HEK293T (cell line): ENCODE results near the gene FBH1.

Source experiments
- CTCF ChIA-PET: fragments of 350-600 bp; formaldehyde crosslinking; extraction: SDS; loops from one replicate; lab custom pipeline; 2021; ENCODE audit warnings: antibody characterized with exemption, inconsistent platforms; lab: Yijun Ruan, JAX
- POLR2A ChIA-PET: fragments of 350-600 bp; formaldehyde crosslinking; extraction: SDS; loops from one replicate; lab custom pipeline; 2020; ENCODE audit warnings: antibody characterized with exemption, inconsistent platforms; lab: Yijun Ruan, JAX
- DNase-seq: peaks from one replicate; pipeline ENCODE4 v3.0.0; 2012; ENCODE audit warnings: mixed read lengths; ENCODE audit errors: extremely low spot score
- ARNT ChIP-seq: fragments of 450-650 bp; IDR thresholded peaks from 2 replicates; pipeline ENCODE4 v1.6.1; 2017; ENCODE audit warnings: mild to moderate bottlenecking
- BHLHE40 ChIP-seq: fragments of 450-650 bp; IDR thresholded peaks from 2 replicates; pipeline ENCODE4 v1.6.1; 2016; ENCODE audit warnings: mild to moderate bottlenecking, moderate library complexity, borderline replicate concordance
- CTBP1 ChIP-seq: fragments of 450-650 bp; IDR thresholded peaks from 2 replicates; pipeline ENCODE4 v1.6.1; 2016; ENCODE audit warnings: borderline replicate concordance
- ELF4 ChIP-seq: fragments of 450-650 bp; IDR thresholded peaks from 2 replicates; pipeline ENCODE4 v1.6.1; 2017; ENCODE audit warnings: antibody characterized with exemption
- FOXA1 ChIP-seq: fragments of 450-650 bp; IDR thresholded peaks from 2 replicates; pipeline ENCODE4 v1.6.1; 2016; ENCODE audit warnings: mild to moderate bottlenecking
- FOXK2 ChIP-seq: fragments of 450-650 bp; IDR thresholded peaks from 2 replicates; pipeline ENCODE4 v1.6.1; 2016; ENCODE audit warnings: mild to moderate bottlenecking
- FOXM1 ChIP-seq: fragments of 450-650 bp; IDR thresholded peaks from 2 replicates; pipeline ENCODE4 v1.6.1; 2017; ENCODE audit warnings: mild to moderate bottlenecking, borderline replicate concordance
- HDGF ChIP-seq: fragments of 450-650 bp; IDR thresholded peaks from 2 replicates; pipeline ENCODE4 v1.6.1; 2017; ENCODE audit warnings: antibody characterized with exemption, borderline replicate concordance
- L3MBTL2 ChIP-seq: fragments of 450-650 bp; conservative IDR thresholded peaks from 2 replicates; pipeline ENCODE4 v1.6.1; 2016; ENCODE audit warnings: mild to moderate bottlenecking
- LEF1 ChIP-seq: fragments of 450-650 bp; IDR thresholded peaks from 2 replicates; pipeline ENCODE4 v1.6.1; 2017; ENCODE audit warnings: mild to moderate bottlenecking, borderline replicate concordance
- NFRKB ChIP-seq: fragments of 450-650 bp; IDR thresholded peaks from 2 replicates; pipeline ENCODE4 v1.6.1; 2016; ENCODE audit warnings: mild to moderate bottlenecking, moderate library complexity
- SP1 ChIP-seq: fragments of 450-650 bp; IDR thresholded peaks from 2 replicates; pipeline ENCODE4 v1.6.1; 2017
- SUZ12 ChIP-seq: fragments of 450-650 bp; IDR thresholded peaks from 2 replicates; pipeline ENCODE4 v1.6.1; 2016; ENCODE audit warnings: mild to moderate bottlenecking
- TARDBP ChIP-seq: fragments of 450-650 bp; IDR thresholded peaks from 2 replicates; pipeline ENCODE4 v1.6.1; 2016
- ZNF384 ChIP-seq: fragments of 450-650 bp; IDR thresholded peaks from 2 replicates; pipeline ENCODE4 v1.6.1; 2016
- TF ChIP-seq, protein P1 (sequence below): fragments of 450-650 bp; IDR thresholded peaks from 2 replicates; pipeline ENCODE4 v1.6.1; 2016

FBH1 gene

DNA sequence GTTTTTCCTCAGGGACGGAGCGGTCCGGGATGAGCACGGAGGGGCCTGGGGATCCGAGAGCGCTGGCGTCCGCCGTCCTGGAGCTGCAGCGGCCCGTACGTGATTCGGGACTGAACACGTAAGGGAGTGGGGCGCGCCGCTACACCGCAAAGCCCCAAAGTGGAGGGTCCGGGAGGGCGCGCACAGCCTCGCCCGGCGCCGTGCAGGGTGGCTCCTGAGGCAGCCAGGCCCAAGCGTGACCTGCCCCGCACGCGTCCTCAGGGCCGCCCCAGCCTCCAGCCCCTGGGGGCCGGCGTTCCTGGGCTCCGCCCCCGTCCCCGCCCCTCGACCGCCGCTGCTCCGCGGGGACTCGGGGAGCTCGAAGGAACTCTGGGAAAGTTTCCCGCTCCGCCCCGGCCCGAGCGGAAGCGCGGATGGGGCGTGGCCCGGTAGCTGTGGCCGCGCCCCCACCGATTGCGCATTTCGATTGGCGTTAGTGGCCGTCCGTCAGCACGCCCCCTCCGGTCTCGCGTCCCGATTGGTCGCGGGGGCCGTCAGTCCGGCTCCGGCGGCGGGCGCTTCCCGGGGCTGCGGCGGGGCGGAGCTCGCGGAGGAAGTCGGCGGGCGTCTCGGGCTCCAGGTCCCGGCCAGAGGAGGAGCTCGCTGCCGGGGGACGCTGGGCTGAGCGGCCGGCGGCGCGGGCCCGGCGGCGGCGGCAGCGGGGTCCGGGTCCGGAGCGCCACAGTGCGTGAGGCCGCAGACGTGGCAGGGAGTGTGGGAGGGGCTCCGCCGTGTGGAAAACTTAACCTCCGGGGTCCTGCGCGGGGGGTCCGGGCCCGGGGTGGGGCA, at the start of gene FBH1, which contains the start of gene ANKRD16:
FBH1 (plus strand) TSS at position 620 of the 828 bp plus-strand sequence; CDS start at position 723, 103 bp downstream.
ANKRD16 (minus strand) TSS at position 270 of the 828 bp plus-strand sequence. CDS start 539 bp downstream, outside the sequence.
- DNase-seq, result peak; percentile 97
- TF ChIP-seq HDGF, result no peak
- peak; percentile 23 for TF ChIP-seq L3MBTL2
- no peak for TF ChIP-seq NFRKB
- peak; percentile 77 for TF ChIP-seq ELF4
- no peak for TF ChIP-seq TARDBP
- no peak for TF ChIP-seq SUZ12
- TF ChIP-seq ZNF384, result no peak
- TF ChIP-seq FOXA1, result no peak
- TF ChIP-seq, protein P1, sequence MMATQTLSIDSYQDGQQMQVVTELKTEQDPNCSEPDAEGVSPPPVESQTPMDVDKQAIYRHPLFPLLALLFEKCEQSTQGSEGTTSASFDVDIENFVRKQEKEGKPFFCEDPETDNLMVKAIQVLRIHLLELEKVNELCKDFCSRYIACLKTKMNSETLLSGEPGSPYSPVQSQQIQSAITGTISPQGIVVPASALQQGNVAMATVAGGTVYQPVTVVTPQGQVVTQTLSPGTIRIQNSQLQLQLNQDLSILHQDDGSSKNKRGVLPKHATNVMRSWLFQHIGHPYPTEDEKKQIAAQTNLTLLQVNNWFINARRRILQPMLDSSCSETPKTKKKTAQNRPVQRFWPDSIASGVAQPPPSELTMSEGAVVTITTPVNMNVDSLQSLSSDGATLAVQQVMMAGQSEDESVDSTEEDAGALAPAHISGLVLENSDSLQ, result peak; percentile 100
- TF ChIP-seq FOXM1, result peak; percentile 41; the same call in 1 of the 2 replicates
- no peak for TF ChIP-seq BHLHE40
- TF ChIP-seq ARNT, result no peak
- TF ChIP-seq CTBP1, result no peak
- TF ChIP-seq SP1, result peak; percentile 98
- no peak for TF ChIP-seq FOXK2
- no peak for TF ChIP-seq LEF1

DNA sequence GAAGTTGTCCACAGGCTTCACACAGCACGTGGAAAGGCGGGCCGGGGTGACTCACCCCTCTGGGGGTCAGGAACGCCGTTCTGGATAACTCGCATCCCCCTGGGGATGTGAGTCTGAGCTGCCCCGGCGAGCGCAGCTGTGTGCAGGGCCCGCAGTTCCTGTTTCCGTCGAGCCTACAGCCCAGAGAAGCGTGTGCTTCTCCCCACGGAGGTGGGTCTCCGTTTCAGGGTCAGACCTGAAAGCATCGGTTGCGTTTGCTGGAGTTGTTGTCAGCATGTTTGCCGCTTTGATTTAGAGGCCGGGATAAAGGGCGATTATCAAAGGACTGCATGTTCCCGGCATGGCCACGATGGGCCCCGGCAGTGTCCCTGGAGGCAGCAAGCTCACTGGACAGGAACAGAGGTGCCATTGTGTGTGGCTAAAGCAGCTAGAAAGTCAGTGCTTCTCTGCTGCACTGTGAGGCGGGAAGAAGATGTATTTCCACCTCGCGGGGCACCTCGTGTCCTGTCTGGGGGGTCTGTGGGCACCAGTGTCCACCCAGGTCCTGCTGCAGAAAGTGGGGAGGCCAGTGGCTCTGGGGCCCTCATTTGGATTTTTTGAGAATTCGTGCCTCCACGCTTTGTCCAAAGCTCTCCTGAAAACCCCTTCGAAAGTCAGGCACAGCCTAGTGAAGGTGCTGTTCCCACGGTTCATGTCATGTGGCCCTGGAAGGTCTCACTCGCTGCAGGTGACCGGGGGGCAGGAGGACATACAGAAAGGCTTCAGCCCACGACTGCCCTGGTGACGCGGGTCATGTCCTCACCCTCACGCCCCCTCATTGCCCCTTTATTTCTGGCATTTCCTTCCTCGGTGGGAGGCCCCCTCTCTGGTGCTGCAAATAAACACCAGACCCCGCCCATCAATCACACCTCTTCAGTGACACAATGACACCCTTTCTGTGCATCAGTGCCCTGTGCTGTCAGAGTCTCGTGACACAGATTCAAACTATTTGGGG, 49.4 kb upstream of the FBH1 start:
- ChIA-PET CTCF (interaction anchor here (0.5 kb wide), 1 partner anchor 22 kb away, joined by 7 read pairs; no protein-coding TSS in a partner anchor), POLR2A (interaction anchor here (0.7 to 2.0 kb wide), 3 partner anchors 27 to 49 kb away, joined by 3 to 6 read pairs (median 3); partner anchors contain the start of genes ANKRD16, FBH1 and GDI2)
- no peak for TF ChIP-seq SP1
- TF ChIP-seq CTBP1, result no peak
- TF ChIP-seq, protein P1, result 0 out of 2 replicates have a peak, but pooled peaks have one; percentile 28
- DNase-seq, result no peak

More for the DNA sequence above, at the start of gene FBH1, which contains the start of gene ANKRD16:
- CTCF ChIA-PET, result interaction anchor here (0.9 kb wide), 1 partner anchor 77 kb away, joined by 4 read pairs; the partner anchor contains the start of gene GDI2
- POLR2A ChIA-PET, result interaction anchor here (0.6 to 1.9 kb wide), 18 partner anchors 9 to 341 kb away, joined by 3 to 19 read pairs (median 4); partner anchors contain the start of genes GDI2 and IL15RA

GRCh38 chr10:5841965-5842364, 48.1 kb upstream of the FBH1 start:
- DNase-seq, result no peak
- no peak for TF ChIP-seq ZNF384
- TF ChIP-seq BHLHE40, result no peak
- no peak for TF ChIP-seq L3MBTL2
- TF ChIP-seq CTBP1, result no peak
- no peak for TF ChIP-seq HDGF
- no peak for TF ChIP-seq LEF1
- no peak for TF ChIP-seq FOXA1
- TF ChIP-seq, protein P1, result no peak
- no peak for TF ChIP-seq TARDBP
- no peak for TF ChIP-seq SP1
- no peak for TF ChIP-seq FOXM1
- no peak for TF ChIP-seq SUZ12
- TF ChIP-seq ELF4, result no peak
- TF ChIP-seq FOXK2, result no peak
- CTCF ChIA-PET, result no interaction called here
- POLR2A ChIA-PET, result interaction anchor here (1.0 kb wide), 1 partner anchor 29 kb away, joined by 3 read pairs; the partner anchor contains the start of gene GDI2

GRCh38 chr10:5843686-5844344, 46.2 kb upstream of the FBH1 start:
- TF ChIP-seq TARDBP (no peak), SP1 (no peak), BHLHE40 (no peak), FOXK2 (no peak), ELF4 (no peak), SUZ12 (no peak)
- TF ChIP-seq, protein P1, result no peak
- CTCF ChIA-PET, result no interaction called here
- POLR2A ChIA-PET, result interaction anchor here (0.7 to 2.5 kb wide), 2 partner anchors 11 to 29 kb away, joined by 3 to 17 read pairs; partner anchors contain the start of gene GDI2
- no peak for DNase-seq
